ENCODE results near the gene NUP210L.
"Not testable (repeated sequence)": the region's sequence is repeated elsewhere in the genome, so short reads cannot be mapped to it uniquely, and the experiment has no call there.

Gene NUP210L

GRCh38 chr1:154170547-154171222, 15.8 kb upstream of the NUP210L start:
- DNase-seq (ENCODE audit: low read depth) = peak; percentile 29

- no peak for DNase-seq (ENCODE audit: low read depth)
These were observed 12.6 kb upstream of the NUP210L start for GRCh38 chr1:154167461-154167860.

- no peak for DNase-seq (ENCODE audit: low read depth)
These were observed 11.3 kb upstream of the NUP210L start for GRCh38 chr1:154166207-154166606.

- DNase-seq (ENCODE audit: low read depth) = no peak
These were observed 4.7 kb upstream of the NUP210L start for GRCh38 chr1:154159554-154159953.

GRCh38 chr1:154158307-154159125, 3.6 kb upstream of the NUP210L start:
- DNase-seq (ENCODE audit: low read depth) = no peak

- DNase-seq (ENCODE audit: low read depth) = no peak
These were observed 2.8 kb upstream of the NUP210L start for GRCh38 chr1:154157520-154158306.

- no peak for DNase-seq (ENCODE audit: low read depth)
These were observed 378 bp upstream of the NUP210L start for GRCh38 chr1:154155251-154155650.

- no peak for DNase-seq (ENCODE audit: low read depth)
These were observed 820 bp downstream of the NUP210L start for GRCh38 chr1:154154053-154154452.

GRCh38 chr1:154151311-154151710, 3.6 kb downstream of the NUP210L start:
- DNase-seq (ENCODE audit: low read depth) = no peak

- DNase-seq (ENCODE audit: low read depth) = no peak
These were observed 6.1 kb downstream of the NUP210L start for GRCh38 chr1:154148807-154149206.

GRCh38 chr1:154147505-154147904, 7.4 kb downstream of the NUP210L start:
- DNase-seq (ENCODE audit: low read depth) = not testable (repeated sequence)

GRCh38 chr1:154145986-154146385, 8.9 kb downstream of the NUP210L start:
- DNase-seq (ENCODE audit: low read depth) = peak; percentile 29

GRCh38 chr1:154142358-154142757, 12.5 kb downstream of the NUP210L start:
- no peak for DNase-seq (ENCODE audit: low read depth)

- no peak for DNase-seq (ENCODE audit: low read depth)
These were observed 13.6 kb downstream of the NUP210L start for GRCh38 chr1:154141240-154141639.

GRCh38 chr1:154137888-154138287, 17.0 kb downstream of the NUP210L start:
- no peak for DNase-seq (ENCODE audit: low read depth)

GRCh38 chr1:154133256-154133655, 21.6 kb downstream of the NUP210L start:
- no peak for DNase-seq (ENCODE audit: low read depth)

- peak; percentile 38 for DNase-seq (ENCODE audit: low read depth)
These were observed 25.4 kb downstream of the NUP210L start for GRCh38 chr1:154129391-154129970.

GRCh38 chr1:154123205-154123604, 31.7 kb downstream of the NUP210L start:
- DNase-seq (ENCODE audit: low read depth) = not testable (repeated sequence)

GRCh38 chr1:154117642-154118041, 37.2 kb downstream of the NUP210L start:
- DNase-seq (ENCODE audit: low read depth) = no peak

- no peak for DNase-seq (ENCODE audit: low read depth)
These were observed 39.7 kb downstream of the NUP210L start for GRCh38 chr1:154115180-154115579.

- no peak for DNase-seq (ENCODE audit: low read depth)
These were observed 50.3 kb downstream of the NUP210L start for GRCh38 chr1:154104433-154105082.

GRCh38 chr1:154100141-154100540, 54.7 kb downstream of the NUP210L start:
- DNase-seq (ENCODE audit: low read depth) = not testable (repeated sequence)
